Right atrium auricular region (tissue), 2 donors: ENCODE results near the gene PRDM16. TPM values are rescaled to one million over a fixed set of nuclear protein-coding genes. Genes with fewer than 3 reads are reported as not detected.

Experiments used
- DNase-seq: peaks from one replicate; pipeline ENCODE4 v3.0.0-alpha.2; 2019; ENCODE audit warnings: low spot score
- H3K27ac ChIP-seq, 2 donors: fragments of 200-600 bp; sonication (generic); 1 replicate in 1 of 2; 2 replicates in 1 of 2; pipeline ENCODE4 v1.5.1; 2016 to 2019
- H3K27me3 ChIP-seq, 2 donors: fragments of 200-600 bp; sonication (generic); one replicate each; pipeline versions ENCODE4 v1.5.1 to v1.6.0; 2017 to 2019
- H3K36me3 ChIP-seq: fragments of 200-600 bp; sonication (generic); one replicate; pipeline ENCODE4 v1.5.1; 2016
- H3K4me1 ChIP-seq, 2 donors: fragments of 200-600 bp; sonication (generic); one replicate each; pipeline versions ENCODE4 v1.5.1 to v1.6.0; 2017 to 2019
- H3K4me3 ChIP-seq, 2 donors: fragments of 200-600 bp; sonication (generic); 1 replicate in 1 of 2; 2 replicates in 1 of 2; pipeline ENCODE4 v1.5.1; 2017 to 2019; ENCODE audit warnings: mild to moderate bottlenecking in 1 of 2, moderate library complexity in 1 of 2
- H3K9me3 ChIP-seq, 2 donors: fragments of 200-600 bp; sonication (generic); one replicate each; pipeline ENCODE4 v1.5.1; 2019
- total RNA-seq, 2 donors: library from RNA; depleted of rRNA; stranded (reverse); fragments of >200 nt; gene quantifications; one replicate each; pipeline ENCODE4 v1.1.0, GENCODE V29; 2016
- TF ChIP-seq, protein P1 (sequence below), 2 donors: fragments of 200-600 bp; sonication (generic); IDR thresholded peaks; one replicate each; pipeline ENCODE4 v1.5.1; 2019; ENCODE audit warnings: antibody characterized with exemption in 2 of 2

The PRDM16 gene
- total RNA-seq, 2 donors from 2014 or later, result 0.22 to 3.3 TPM

DNA sequence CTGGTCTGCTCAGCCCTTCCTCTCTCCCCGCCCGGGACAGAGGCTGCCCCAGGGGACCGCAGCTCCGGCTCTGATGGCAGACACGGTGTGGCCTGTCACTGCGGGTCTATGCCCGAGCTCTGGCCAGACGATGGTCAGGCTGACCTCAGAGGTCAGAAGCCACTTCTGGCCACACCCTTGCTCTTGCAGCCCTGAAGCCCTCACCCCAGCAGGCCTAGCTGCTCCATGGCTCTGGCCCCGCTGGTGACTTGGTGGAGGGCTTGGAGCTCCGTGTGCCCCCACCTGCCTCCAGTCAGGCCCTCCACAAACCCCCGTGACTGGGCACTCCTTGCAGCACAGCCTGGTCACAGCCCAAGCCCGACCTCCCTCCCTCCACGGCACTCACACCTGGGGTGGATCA, 47.6 kb downstream of the PRDM16 start:
- Histone ChIP-seq H3K27me3 (no peaks in the 10 kb centered on the region), H3K9me3 (no peaks in the 10 kb centered on the region), H3K4me3 (no peak overlapping the region), H3K4me1 (no peaks in the 10 kb centered on the region), H3K27ac (no peak overlapping the region), H3K36me3 (no peaks in the 10 kb centered on the region)
- no peak for DNase-seq
- TF ChIP-seq, protein P1, sequence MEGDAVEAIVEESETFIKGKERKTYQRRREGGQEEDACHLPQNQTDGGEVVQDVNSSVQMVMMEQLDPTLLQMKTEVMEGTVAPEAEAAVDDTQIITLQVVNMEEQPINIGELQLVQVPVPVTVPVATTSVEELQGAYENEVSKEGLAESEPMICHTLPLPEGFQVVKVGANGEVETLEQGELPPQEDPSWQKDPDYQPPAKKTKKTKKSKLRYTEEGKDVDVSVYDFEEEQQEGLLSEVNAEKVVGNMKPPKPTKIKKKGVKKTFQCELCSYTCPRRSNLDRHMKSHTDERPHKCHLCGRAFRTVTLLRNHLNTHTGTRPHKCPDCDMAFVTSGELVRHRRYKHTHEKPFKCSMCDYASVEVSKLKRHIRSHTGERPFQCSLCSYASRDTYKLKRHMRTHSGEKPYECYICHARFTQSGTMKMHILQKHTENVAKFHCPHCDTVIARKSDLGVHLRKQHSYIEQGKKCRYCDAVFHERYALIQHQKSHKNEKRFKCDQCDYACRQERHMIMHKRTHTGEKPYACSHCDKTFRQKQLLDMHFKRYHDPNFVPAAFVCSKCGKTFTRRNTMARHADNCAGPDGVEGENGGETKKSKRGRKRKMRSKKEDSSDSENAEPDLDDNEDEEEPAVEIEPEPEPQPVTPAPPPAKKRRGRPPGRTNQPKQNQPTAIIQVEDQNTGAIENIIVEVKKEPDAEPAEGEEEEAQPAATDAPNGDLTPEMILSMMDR (IDR thresholded peaks at IDR 0.05), result no peak

DNA sequence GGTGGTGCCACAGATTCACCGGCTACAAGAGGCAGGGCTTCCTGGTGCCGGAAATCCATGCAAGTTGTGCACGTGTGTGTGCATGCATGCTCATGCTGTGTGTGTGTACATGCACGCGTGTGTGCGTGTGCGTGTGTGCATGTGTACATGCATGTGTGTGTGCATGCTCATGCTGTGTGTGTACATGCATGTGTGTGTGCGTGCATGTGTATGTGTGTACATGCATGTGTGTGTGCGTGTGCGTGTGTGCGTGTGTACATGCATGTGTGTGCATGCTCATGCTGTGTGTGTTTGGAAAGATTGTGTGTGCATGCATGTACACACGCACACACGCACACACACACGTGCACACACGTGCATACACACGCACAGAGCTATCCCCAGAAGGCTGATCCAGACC, 48.9 kb downstream of the PRDM16 start:
- H3K4me1 ChIP-seq, result no peaks in the 10 kb centered on the region
- TF ChIP-seq, protein P1 (IDR thresholded peaks at IDR 0.05), result no peak
- H3K9me3 ChIP-seq, result no peaks in the 10 kb centered on the region
- H3K36me3 ChIP-seq, result no peaks in the 10 kb centered on the region
- H3K27ac ChIP-seq, result no peak overlapping the region
- no peak overlapping the region for H3K4me3 ChIP-seq
- H3K27me3 ChIP-seq, result no peaks in the 10 kb centered on the region
- no peak for DNase-seq

DNA sequence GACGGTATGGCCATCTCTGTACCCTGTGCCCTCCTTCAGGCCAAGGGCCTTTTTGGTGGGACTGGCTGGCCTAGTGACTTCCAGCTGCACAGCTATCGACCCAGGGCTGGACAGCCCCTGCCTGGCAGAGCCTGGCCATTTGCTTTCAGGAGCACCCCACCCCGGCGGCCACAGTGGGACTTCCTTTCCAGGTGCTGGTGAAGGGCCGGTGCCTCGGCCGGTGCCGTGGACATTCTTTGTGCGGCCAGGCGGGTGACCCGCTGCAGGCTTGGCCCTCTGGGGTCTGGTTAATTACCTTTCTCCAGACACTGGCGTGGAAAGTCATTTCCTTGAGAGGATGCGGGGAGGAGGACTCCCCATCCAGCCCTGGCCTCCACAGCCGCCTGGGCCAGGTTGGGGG, 50.1 kb downstream of the PRDM16 start:
- no peaks in the 10 kb centered on the region for H3K36me3 ChIP-seq
- no peaks in the 10 kb centered on the region for H3K27me3 ChIP-seq
- no peak overlapping the region for H3K4me3 ChIP-seq
- no peak overlapping the region for H3K27ac ChIP-seq
- TF ChIP-seq, protein P1 (IDR thresholded peaks at IDR 0.05), result no peak
- no peaks in the 10 kb centered on the region for H3K4me1 ChIP-seq
- no peak for DNase-seq
- no peaks in the 10 kb centered on the region for H3K9me3 ChIP-seq

DNA sequence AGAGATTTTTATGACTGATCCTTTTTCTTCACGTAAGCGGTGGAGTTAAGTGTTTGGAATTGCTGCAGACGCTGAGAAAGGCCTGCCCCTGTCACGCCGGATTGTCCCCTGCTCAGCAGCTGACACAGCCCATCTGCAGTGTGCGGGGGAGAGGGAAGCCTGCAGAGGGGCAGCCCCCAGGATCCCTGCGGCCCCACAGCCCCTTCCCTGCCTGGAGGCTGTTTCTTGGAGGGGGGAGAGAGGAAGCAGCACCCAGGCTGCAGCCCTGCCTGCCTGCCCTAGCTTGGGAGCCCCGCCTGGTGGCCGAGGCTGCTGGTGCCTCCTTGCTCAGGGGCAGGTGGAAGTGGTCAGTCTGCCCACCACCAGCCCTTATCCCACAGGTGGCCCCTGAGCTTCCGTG, 50.7 kb downstream of the PRDM16 start:
- H3K4me3 ChIP-seq, result no peak overlapping the region
- H3K4me1 ChIP-seq, result no peaks in the 10 kb centered on the region
- no peak for DNase-seq

DNA sequence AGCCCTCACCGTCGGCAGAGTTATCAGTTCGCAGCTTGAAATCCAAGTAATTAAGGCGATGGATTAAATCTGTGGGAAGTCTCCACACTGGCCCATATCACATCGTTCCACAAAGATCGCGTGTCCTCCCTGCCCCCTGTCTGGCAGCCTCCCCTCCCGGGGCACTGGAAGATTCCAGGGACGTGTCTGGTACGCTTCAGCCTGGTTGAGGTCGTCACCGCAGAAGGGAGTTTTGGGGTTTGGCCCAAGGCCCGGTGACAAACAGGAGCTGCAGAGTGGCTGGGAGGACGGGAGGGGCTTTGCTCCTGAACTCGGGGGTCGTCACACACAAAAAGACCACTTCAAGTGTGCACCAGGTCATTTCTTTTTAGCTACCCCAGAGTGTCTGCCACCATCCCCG, 51.1 kb downstream of the PRDM16 start:
- Histone ChIP-seq H3K9me3 (no peaks in the 10 kb centered on the region), H3K4me3 (no peak overlapping the region), H3K27me3 (no peaks in the 10 kb centered on the region), H3K4me1 (no peaks in the 10 kb centered on the region), H3K27ac (no peak overlapping the region), H3K36me3 (no peaks in the 10 kb centered on the region)
- no peak for DNase-seq
- TF ChIP-seq, protein P1 (IDR thresholded peaks at IDR 0.05), result no peak

More for the DNA sequence above, 50.7 kb downstream of the PRDM16 start:
- Histone ChIP-seq H3K27me3 (no peaks in the 10 kb centered on the region), H3K9me3 (no peaks in the 10 kb centered on the region), H3K36me3 (no peaks in the 10 kb centered on the region), H3K27ac (no peak overlapping the region)
- TF ChIP-seq, protein P1 (IDR thresholded peaks at IDR 0.05), result no peak

DNA sequence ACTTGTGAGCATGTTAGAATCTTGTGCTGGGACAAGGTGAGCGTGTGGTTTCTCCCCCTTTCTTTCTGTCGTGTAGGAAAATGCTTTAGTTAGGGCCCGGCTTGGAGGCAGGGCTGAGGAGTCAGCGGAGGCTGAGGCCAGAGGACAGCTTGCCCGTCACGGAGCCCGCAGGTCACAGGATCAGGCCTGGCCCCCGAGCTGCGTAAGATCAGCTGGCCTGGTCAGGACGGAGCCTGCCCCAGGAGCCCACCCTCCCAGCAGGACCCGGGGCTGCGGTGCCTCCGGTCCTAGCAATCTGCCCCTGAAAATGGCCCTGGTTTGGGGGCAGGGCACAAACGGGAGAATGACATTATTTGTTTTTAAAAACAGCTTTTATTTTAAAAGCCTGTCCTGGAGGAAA, 52.0 kb downstream of the PRDM16 start:
- no peak overlapping the region for H3K27ac ChIP-seq
- no peaks in the 10 kb centered on the region for H3K36me3 ChIP-seq
- H3K27me3 ChIP-seq, result no peaks in the 10 kb centered on the region
- H3K9me3 ChIP-seq, result no peaks in the 10 kb centered on the region
- peaks cover 0 to under 1% of the 10 kb centered on the region in 2 donors for H3K4me1 ChIP-seq
- H3K4me3 ChIP-seq, result no peak overlapping the region
- TF ChIP-seq, protein P1 (IDR thresholded peaks at IDR 0.05), result no peak
- DNase-seq, result no peak
